Ovary (tissue), 3 donors: ENCODE results near the gene SLC22A2.

Experiments used
- POLR2A ChIP-seq: fragments of 450-650 bp; IDR thresholded peaks from one replicate; pipeline ENCODE4 v1.6.1; 2017; ENCODE audit warnings: antibody characterized with exemption, mild to moderate bottlenecking, moderate library complexity
- TF ChIP-seq, protein P1 (sequence below), 3 donors: fragments of 450-650 bp in 2 of 3; fragments of 200-600 bp in 1 of 3; IDR thresholded peaks; one replicate each; pipeline versions ENCODE4 v1.5.1 to v1.8.0; 2016 to 2022; ENCODE audit warnings: antibody characterized with exemption in 3 of 3, mild to moderate bottlenecking in 1 of 3
- donor health status: DM: no; HTN: no; CAD: no.

DNA sequence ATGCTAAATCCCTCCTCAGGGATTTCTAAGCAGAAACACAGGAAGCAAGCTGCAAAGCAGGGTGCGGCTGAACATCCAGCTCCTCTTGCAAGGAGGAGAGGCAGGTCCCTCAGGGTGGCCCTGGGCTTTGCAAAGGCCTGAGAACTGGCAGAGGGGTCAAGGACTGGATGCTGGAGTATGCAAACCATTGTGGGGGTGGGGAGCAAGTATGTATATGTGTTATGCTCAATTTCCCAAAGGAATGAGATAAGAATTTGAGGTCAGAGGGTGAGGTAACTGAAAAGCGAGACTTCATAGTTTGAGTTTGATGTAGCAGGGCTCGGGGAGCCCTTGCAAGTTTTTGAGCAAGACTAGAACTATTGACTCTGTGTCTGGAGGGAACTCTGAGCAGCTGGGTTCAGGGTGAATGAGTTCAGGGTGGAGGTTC lies 11.2 kb downstream of the SLC22A2 start:
- TF ChIP-seq, protein P1, sequence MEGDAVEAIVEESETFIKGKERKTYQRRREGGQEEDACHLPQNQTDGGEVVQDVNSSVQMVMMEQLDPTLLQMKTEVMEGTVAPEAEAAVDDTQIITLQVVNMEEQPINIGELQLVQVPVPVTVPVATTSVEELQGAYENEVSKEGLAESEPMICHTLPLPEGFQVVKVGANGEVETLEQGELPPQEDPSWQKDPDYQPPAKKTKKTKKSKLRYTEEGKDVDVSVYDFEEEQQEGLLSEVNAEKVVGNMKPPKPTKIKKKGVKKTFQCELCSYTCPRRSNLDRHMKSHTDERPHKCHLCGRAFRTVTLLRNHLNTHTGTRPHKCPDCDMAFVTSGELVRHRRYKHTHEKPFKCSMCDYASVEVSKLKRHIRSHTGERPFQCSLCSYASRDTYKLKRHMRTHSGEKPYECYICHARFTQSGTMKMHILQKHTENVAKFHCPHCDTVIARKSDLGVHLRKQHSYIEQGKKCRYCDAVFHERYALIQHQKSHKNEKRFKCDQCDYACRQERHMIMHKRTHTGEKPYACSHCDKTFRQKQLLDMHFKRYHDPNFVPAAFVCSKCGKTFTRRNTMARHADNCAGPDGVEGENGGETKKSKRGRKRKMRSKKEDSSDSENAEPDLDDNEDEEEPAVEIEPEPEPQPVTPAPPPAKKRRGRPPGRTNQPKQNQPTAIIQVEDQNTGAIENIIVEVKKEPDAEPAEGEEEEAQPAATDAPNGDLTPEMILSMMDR (IDR thresholded peaks at IDR 0.05), result no peak
- no peak for TF ChIP-seq POLR2A
